Stimulated activated CD4-positive, alpha-beta T cell treated with anti-CD3 and anti-CD28 coated beads, TNF-alpha, amount 100 ng/mL, for 48 hours (primary cell): ENCODE data around the gene UTS2B.

ENCODE experiments used
- DNase-seq, 3 donors: peaks; one replicate each; pipeline ENCODE4 v3.0.0-alpha.2; 2020; ENCODE audit warnings: low read depth in 3 of 3

The UTS2B gene

DNA sequence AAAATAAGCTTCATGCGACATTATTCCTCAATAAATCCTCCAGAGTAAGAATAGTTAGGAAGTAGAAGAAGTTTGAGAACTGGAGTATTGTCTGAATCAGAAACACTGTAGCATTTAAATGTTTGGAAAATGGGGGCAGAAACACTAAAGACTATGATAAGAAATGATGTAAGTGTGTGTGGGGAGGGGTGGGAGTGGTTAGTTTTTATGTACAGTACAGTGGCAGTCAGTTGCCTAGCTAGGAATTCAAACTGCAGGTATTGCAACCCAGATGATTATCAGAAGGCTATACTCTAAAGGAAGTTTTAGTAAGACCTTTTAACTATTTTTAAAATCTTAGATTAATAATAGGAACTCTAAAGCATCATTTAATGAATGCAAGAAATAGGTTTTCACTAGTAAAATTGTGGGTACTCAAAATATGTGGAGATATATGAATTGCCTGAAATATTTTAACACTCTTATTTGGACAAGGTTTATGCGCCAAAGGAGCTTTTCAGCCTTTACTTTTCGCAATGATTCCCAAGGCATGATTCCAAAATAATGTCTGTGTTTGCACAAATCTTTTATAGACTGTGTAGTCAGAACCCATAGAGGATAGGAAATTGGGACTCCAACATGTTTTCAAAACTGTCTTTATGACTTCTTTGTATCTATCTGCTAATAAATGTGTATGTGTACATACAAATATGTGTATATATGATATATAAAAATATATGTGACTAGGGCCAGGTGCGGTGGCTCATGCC lies 9.1 kb downstream of the UTS2B start:
- no peak for DNase-seq

DNA sequence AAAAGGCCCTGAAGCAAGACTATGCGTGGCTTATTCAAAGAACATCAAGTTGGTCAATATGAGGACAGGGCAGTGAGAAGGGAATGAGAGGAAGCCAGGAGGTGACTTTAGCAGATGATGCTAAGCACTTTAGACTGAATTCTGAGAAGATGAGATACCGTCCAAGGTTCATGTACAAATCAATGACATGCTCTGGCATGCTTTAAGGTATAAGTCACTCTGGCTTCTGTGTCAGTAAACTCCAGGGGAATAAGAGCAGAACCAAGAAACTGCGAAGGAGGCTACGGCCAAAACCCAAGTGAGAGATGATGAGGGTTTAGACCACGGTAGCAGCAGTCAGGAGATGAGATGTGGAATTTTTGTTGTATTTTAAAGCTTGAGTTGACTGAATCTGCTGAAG lies 10.0 kb downstream of the UTS2B start:
- no peak for DNase-seq

DNA sequence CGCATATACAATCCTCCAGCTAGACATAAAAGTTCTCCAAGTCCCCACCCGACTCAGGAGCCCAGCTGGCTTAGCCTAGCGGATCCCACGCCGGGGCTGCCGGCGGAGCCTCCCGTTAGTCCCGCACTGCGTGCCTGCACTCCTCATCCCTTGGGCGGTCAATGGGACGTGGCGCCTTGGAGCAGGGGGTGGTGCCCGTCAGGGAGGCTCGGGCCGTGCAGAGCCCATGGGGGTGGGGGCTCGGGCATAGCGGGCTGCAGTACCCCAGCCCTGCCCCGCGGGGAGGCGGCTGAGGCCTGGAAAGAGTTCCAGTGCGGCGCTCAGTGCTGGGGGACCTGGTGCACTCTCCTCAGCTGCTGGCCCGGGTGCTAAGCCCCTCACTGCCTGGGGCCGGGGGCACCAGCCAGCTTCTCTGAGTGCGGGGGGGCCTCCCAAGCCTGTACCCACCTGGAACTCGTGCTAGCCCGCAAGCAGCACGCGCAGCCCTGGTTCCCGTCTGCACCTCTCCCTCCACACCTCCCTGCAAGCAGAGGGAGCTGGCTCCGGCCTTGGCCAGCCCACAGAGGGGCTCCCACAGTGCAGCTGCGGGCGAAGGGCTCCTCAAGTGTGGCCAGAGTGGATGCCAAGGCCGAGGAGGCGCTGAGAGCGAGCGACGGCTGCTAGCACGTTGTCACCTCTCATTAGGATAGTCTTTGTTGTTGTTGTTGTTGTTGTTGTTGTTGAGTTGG lies 13.3 kb downstream of the UTS2B start:
- no peak for DNase-seq

GRCh38 chr3:191314109-191314728 lies 16.1 kb downstream of the UTS2B start:
- no peak for DNase-seq

- DNase-seq: no peak
Measured at GRCh38 chr3:191313296-191313695, 17.0 kb downstream of the UTS2B start.

DNA sequence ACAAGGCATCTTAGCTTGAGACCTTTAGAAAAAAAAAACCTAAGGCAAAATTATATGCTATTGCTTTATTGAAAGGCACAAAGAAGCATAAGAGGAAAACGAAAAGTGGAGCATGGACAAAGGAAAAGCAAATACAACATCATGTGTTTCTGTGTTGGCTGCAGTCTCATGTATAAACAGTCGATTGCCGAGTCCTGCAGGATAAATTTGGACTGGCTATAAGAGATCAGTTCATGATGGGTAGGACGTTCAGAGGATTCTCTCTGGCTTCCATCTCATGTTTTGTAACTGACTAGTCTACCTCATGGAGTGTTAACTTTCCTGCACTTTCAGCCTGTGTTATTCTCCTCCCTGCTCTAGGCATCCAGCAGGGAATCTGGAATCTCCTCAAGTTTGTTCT lies 23.0 kb downstream of the UTS2B start:
- DNase-seq: no peak

DNA sequence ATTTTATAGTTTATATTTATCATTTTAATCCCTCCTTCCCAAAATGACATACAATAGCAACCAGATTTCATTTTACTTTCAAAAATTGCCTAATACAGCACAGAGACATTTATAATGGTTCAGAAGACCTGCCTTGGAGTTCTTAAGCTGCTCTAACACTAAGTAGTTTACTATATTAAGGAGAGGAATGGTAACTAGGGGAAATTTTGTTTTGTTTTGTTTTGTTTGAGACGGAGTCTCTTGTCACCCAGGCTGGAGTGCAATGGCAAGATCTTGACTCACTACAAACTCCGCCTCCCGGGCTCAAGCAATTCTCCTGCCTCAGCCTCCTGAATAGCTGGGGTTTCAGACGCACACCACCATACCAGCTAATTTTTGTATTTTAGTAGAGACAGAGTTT lies 23.9 kb downstream of the UTS2B start:
- no peak for DNase-seq

- no peak for DNase-seq
Measured at GRCh38 chr3:191303596-191303995, 26.7 kb downstream of the UTS2B start.

DNA sequence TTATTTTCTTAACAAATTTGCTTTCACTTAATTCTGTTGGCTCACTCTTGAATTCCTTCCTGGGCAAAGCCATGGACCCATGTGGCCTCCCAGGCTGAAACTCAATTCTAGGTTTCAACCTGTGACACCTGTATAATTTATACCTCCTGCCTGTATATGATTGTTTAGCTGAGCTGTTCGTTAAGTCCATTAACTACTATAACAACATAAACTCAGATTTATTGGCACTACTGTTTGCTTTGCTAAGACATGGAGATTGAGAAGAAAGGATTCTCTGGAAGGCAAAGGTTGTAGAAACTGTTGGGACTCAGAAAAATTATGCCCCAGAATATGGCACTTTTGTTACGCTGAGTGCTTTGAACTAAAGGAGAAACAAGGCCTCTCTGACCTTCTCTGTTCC lies 27.9 kb downstream of the UTS2B start:
- DNase-seq: no peak

- no peak for DNase-seq
Measured at GRCh38 chr3:191301782-191302411, 28.4 kb downstream of the UTS2B start.

DNA sequence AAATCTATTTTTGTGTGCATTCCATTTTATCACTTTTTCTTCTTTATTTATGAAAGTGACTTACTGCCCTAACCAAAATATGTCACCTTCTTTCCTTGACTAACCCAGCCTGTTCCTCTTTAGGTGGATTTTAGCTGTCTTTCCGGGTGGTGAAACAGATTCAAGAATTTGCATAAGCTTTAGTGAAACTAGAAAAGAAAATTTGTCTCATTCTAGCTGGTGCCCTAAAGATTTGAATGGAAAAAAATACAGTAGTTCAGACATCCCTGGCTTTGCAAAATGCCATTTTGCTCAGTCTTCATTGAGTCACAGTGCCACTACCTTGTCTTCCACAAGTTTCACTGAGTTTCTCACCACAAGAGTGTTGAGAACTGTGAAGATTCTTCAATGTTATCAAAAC lies 29.3 kb downstream of the UTS2B start:
- DNase-seq: no peak

DNA sequence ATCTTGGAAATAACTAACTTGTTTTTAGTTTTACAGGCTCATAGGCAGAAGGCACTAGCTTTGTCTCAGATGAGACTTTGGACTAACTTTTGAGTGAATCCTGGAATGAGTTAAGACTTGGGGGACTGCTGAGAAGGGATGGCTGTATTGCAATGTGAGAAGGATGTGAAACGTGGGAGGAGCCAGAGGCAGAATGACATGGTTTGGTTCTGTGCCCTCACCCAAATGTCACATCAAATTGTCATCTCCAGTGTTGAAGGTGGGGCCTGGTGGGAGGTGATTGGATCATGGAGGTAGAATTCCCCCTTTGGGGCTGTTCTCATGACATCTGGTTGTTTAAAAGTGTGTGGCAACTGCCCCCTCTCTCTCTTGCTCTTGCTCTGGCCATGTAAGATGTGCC lies 29.9 kb downstream of the UTS2B start:
- no peak for DNase-seq

DNA sequence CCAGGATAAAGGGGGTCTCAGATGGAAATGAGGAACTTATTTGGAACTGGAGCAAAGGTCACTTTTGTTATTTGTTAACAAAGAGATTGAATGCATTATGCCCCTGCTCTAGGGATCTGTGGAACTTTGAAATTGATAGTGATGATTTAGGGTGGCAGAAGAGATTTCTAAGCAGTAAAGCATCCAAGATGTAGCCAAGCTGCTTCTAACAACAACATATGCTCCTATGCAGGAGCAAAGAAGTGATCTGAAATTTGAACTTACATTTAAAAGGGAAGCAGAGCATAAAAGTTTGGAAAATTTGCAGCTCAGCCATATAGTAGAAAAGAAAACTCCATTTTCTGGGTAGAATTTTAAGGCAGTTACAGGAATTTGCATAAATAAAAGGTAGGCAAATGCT lies 31.5 kb downstream of the UTS2B start:
- no peak for DNase-seq

GRCh38 chr3:191296041-191296541 lies 34.2 kb downstream of the UTS2B start:
- no peak for DNase-seq

GRCh38 chr3:191294291-191294690 lies 36.0 kb downstream of the UTS2B start:
- no peak for DNase-seq

DNA sequence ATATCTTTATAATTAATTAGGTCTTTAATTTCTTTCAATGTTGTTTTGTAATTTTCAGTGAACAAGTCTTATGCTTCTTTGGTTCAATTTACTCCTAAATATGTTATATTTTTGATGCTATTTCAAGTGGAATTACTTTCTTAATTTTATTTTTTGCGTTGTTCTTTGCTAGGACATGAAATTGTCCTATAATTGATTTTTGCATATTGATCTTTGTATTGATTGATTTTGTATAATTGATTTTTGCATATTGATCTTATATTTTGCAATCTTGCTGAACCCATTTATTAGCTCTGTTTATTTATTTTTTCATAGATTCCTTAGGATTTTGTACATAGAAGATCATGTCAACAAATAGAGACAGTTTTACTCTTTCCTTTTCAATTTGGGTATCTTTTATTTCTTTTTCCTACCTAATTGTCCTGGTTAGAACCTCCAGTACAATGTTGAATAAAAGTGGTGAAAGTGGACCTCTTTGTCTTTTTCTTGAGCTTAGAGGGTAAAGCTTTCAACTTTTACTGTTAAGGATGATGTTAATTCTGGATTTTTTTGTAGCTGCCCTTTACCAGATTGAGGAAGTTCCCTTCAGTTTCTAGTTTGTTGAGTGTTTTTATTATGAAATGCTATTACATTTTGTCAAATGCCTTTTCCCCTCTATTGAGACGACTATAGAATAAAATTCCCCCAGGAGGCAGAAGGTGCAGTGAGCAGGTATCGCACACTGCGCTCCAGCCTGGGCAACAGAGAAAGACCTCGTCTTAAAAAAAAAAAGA lies 37.9 kb downstream of the UTS2B start:
- no peak for DNase-seq

- no peak for DNase-seq
Measured at GRCh38 chr3:191290311-191291025, 39.9 kb downstream of the UTS2B start.

DNA sequence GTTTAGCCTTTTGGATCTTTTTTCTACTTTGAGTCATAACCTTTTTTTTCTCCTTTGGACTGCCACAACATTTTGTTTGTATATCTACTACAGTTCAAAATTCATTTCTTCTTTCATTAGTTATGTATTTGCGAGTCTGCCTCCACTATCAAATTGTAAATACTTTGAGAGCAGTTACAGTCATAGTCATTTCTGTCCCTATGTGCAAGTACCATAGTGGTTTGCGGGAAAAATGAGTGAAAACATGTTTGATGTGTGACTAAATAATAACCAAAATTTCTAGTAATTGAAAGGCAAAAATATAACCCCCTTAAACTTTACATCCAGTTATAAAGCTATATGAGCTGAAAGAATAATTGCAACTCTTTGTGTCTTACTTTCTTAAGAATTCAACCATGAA lies 46.9 kb downstream of the UTS2B start:
- DNase-seq: no peak

DNA sequence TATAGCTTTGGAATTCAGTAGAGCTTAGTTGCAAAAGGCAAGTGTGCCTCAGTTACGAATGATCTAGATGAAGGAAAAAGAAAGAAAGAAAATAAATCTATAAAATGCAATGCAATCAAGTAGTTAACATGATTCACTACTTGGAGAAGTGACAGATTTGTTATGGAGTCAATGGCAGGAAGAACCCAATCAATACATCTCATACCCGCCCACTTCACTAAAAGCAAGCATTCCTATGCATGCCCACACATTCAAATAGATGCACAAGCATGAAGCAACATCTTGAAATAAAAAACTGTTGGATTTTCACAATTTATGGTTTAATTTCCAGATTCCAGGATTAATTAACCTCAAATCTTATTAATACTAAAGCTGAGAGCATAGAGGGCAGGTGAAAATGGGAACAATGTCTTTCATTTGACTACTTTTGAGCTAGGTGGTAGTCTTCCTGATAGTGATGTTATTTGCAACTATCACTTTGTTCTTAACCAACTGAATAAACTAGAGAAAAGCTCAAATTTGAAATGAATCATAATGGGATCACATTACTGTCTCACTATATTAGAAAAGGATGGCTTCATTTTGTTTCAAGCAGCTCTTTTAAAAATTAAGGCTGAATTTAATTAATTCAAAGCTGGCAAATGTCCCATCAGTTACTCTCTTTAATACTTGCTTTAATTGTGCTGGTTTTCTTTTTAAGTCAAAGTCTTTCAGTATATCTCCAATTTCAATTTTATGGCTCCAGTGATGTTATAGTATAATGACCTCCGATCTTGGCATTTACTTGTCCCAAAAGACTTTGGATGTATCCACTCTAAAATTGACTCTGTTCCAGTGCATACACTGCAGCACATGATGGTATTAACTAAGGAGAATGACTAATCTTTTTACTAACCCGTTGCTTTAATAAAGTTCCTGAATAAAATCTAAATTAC lies 47.8 kb downstream of the UTS2B start:
- no peak for DNase-seq

DNA sequence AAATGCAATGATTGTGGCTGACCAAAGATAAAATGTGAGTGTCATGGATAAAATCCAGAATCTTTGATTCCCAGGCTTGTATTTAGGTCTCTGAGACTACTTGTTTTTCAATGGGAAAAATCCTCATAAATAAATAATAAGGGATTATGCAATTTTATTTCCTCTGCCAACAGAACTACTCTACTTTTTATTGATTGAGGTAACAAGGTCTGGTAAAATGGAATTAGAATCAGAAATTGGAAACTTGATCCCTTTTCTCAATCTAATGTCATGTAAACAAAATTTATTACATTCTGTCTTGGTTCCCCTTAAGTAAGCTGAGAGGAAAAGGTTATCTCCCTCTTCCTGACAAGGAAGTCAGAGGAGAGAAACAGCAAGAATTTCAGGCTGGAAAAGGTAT lies 49.4 kb downstream of the UTS2B start:
- no peak for DNase-seq
